Endothelial cell of umbilical vein (primary cell): ENCODE results near the gene EMP2. TPM values are rescaled to one million over a fixed set of nuclear protein-coding genes. Genes with fewer than 3 reads are reported as not detected.

Source experiments
- BruUV-seq: library from RNA; stranded (reverse); fragments of 400-500 nt; replicated peaks from 2 replicates; lab custom pipeline; 2021; lab: Mats Ljungman, UMichigan
- CTCF ChIA-PET: fragments of 300-600, 350-600 bp; sonication (Branson Sonifier 250); formaldehyde crosslinking; loops from one replicate; lab custom pipeline; 2021; ENCODE audit warnings: antibody characterized with exemption, inconsistent platforms; lab: Charles Lee
- POLR2A ChIA-PET: fragments of 300-600, 350-600 bp; sonication (Branson Sonifier 250); formaldehyde crosslinking; loops from one replicate; lab custom pipeline; 2021; ENCODE audit warnings: antibody characterized with exemption, inconsistent platforms; lab: Charles Lee
- DNase-seq: peaks from one replicate; pipeline ENCODE4 v3.0.0-alpha.2; 2011; ENCODE audit warnings: low read depth, low spot score
- FAIRE-seq: peaks from 2 replicates; lab custom pipeline; 2011; peaks lifted over from hg19 to GRCh38; lab: Jason Lieb, UNC
- H2AFZ ChIP-seq: 2 replicates; pipeline ENCODE4 v1.6.0; 2012; ENCODE audit warnings: low read depth, low read length, control low read depth, inconsistent platforms
- H3K27ac ChIP-seq: 2 replicates; pipeline ENCODE4 v1.5.1; 2011; ENCODE audit warnings: low read depth, mild to moderate bottlenecking, control low read depth, low read length, moderate library complexity; ENCODE audit not compliant: insufficient read depth
- H3K27me3 ChIP-seq, 2 experiments: 2 replicates each; pipeline versions ENCODE4 v1.6.0 to v1.6.1; 2011; ENCODE audit warnings: low read length in 2 of 2, mixed read lengths in 1 of 2; ENCODE audit not compliant: control insufficient read depth in 2 of 2, insufficient read depth in 2 of 2
- H3K36me3 ChIP-seq, 2 experiments: 2 replicates in 1 of 2; 3 replicates in 1 of 2; pipeline ENCODE4 v1.5.1; 2011; ENCODE audit warnings: low read length in 2 of 2, mild to moderate bottlenecking in 1 of 2, moderate library complexity in 1 of 2; ENCODE audit not compliant: control insufficient read depth in 2 of 2, insufficient read depth in 2 of 2; ENCODE audit errors: extremely low read depth in 1 of 2
- H3K4me1 ChIP-seq: 3 replicates; pipeline ENCODE4 v1.5.1; 2011; ENCODE audit warnings: mild to moderate bottlenecking, low read length; ENCODE audit not compliant: control insufficient read depth, insufficient read depth; ENCODE audit errors: extremely low read depth
- H3K4me2 ChIP-seq: 2 replicates; pipeline ENCODE4 v1.6.1; 2011; ENCODE audit warnings: low read length, control low read depth, mixed read lengths; ENCODE audit not compliant: insufficient read depth
- H3K4me3 ChIP-seq, 3 experiments: fragments of 200-600 bp in 1 of 3; sonication (generic), shearing (Covaris generic) in 1 of 3; replicated peaks in 1 of 3; 2 replicates each; pipeline ENCODE4 v1.5.1; 2011 to 2016; ENCODE audit warnings: control low read depth in 3 of 3, low read length in 3 of 3, mild to moderate bottlenecking in 2 of 3, inconsistent platforms in 1 of 3, low read depth in 1 of 3, moderate library complexity in 1 of 3; ENCODE audit not compliant: insufficient read depth in 1 of 3
- H3K79me2 ChIP-seq: 2 replicates; pipeline ENCODE4 v1.6.0; 2012; ENCODE audit warnings: low read length, inconsistent platforms; ENCODE audit not compliant: control insufficient read depth, insufficient read depth
- H3K9ac ChIP-seq: replicated peaks from 2 replicates; pipeline ENCODE3; 2011; ENCODE audit warnings: low read length, control low read depth; ENCODE audit not compliant: insufficient read depth; ENCODE audit errors: extremely low read depth
- H3K9me1 ChIP-seq: replicated peaks from 3 replicates; pipeline ENCODE4 v1.6.0; 2011; ENCODE audit warnings: mild to moderate bottlenecking, low read length; ENCODE audit not compliant: control insufficient read depth, insufficient read depth; ENCODE audit errors: extremely low read depth
- H3K9me3 ChIP-seq: replicated peaks from 2 replicates; pipeline ENCODE4 v1.5.1; 2012; ENCODE audit warnings: low read length, inconsistent platforms; ENCODE audit not compliant: control insufficient read depth, insufficient read depth
- H4K20me1 ChIP-seq: replicated peaks from 2 replicates; pipeline ENCODE3; 2011; ENCODE audit warnings: mild to moderate bottlenecking, low read length; ENCODE audit not compliant: control insufficient read depth, insufficient read depth; ENCODE audit errors: extremely low read depth
- EZH2 ChIP-seq: IDR thresholded peaks from 2 replicates; pipeline ENCODE4 v1.6.1; 2012; ENCODE audit warnings: borderline replicate concordance, low read depth, mild to moderate bottlenecking, moderate library complexity, low read length, inconsistent platforms; ENCODE audit not compliant: severe bottlenecking
- FOS ChIP-seq: IDR thresholded peaks from 2 replicates; pipeline ENCODE4 v1.6.1; 2011; ENCODE audit warnings: mild to moderate bottlenecking, low read length, moderate library complexity, borderline replicate concordance; ENCODE audit not compliant: insufficient read depth
- GATA2 ChIP-seq: IDR thresholded peaks from 2 replicates; pipeline ENCODE4 v1.7.0; 2011; ENCODE audit warnings: low read depth, mild to moderate bottlenecking, moderate library complexity, mixed read lengths, low read length; ENCODE audit not compliant: insufficient read length, insufficient read depth
- JUN ChIP-seq: IDR thresholded peaks from 2 replicates; pipeline ENCODE4 v1.6.1; 2011; ENCODE audit warnings: borderline replicate concordance, low read depth; ENCODE audit not compliant: insufficient read length, insufficient read depth
- MAX ChIP-seq: IDR thresholded peaks from 2 replicates; pipeline ENCODE4 v1.6.1; 2011; ENCODE audit not compliant: insufficient read depth, insufficient read length
- MYC ChIP-seq: IDR thresholded peaks from one replicate; pipeline ENCODE4 v1.6.1; 2011; ENCODE audit warnings: mild to moderate bottlenecking, low read depth, low read length
- POLR2A ChIP-seq: IDR thresholded peaks from 2 replicates; pipeline ENCODE4 v1.6.1; 2012; ENCODE audit warnings: low read depth, mild to moderate bottlenecking, control low read depth, low read length
- POLR2AphosphoS5 ChIP-seq: IDR thresholded peaks from 2 replicates; pipeline ENCODE4 v1.6.1; 2012; ENCODE audit warnings: low read depth, mild to moderate bottlenecking, control low read depth, low read length, moderate library complexity; ENCODE audit not compliant: insufficient read depth
- dilution Hi-C: fragments of 300-500 bp; cut with MboI; formaldehyde crosslinking; loops from one replicate; pipeline ENCODE4 v1.15.0; 2019; ENCODE audit warnings: low sequenced_read_pairs; ENCODE audit not compliant: extremely low pct_ligation_motif_present
- intact Hi-C: fragments of 100-400 bp; cut with micrococcal nuclease; formaldehyde crosslinking; loops from one replicate; pipeline ENCODE4 v1.10.0; 2022
- polyA plus RNA-seq, 4 experiments: library from polyadenylated mRNA; depleted of rRNA in 3 of 4; stranded (reverse) in 3 of 4; unstranded in 1 of 4; fragments of >200 nt; gene quantifications; 2 replicates each; pipeline versions ENCODE4 v1.2.1 to v1.2.3, GENCODE V29; 2011 to 2012; ENCODE audit warnings: missing spikeins in 1 of 4
- small RNA-seq: library from RNA; depleted of rRNA; stranded (forward); fragments of <200 nt; gene quantifications from one replicate; pipeline ENCODE3, GENCODE V24; 2012; ENCODE audit warnings: low replicate concordance, low read depth; ENCODE audit not compliant: insufficient read depth, insufficient read length
- total RNA-seq: library from RNA; stranded (reverse); gene quantifications from 2 replicates; pipeline ENCODE4 v1.2.3, GENCODE V29; 2021
- TF ChIP-seq, protein P1 (sequence below), 2 donors: IDR thresholded peaks; 1 replicate in 1 of 2; 2 replicates in 1 of 2; pipeline ENCODE4 v1.5.1; 2011; ENCODE audit warnings: low read length in 2 of 2, mild to moderate bottlenecking in 2 of 2, moderate library complexity in 2 of 2, control low read depth in 1 of 2, inconsistent platforms in 1 of 2, low read depth in 1 of 2; ENCODE audit not compliant: insufficient read depth in 1 of 2; ENCODE audit errors: extremely low read depth in 1 of 2

Gene EMP2
- total and polyA plus RNA-seq, 2 donors (not counting 3 experiments of a cell fraction or from before 2014, with no cell fraction given) = 19.0 to 25.5 TPM

DNA sequence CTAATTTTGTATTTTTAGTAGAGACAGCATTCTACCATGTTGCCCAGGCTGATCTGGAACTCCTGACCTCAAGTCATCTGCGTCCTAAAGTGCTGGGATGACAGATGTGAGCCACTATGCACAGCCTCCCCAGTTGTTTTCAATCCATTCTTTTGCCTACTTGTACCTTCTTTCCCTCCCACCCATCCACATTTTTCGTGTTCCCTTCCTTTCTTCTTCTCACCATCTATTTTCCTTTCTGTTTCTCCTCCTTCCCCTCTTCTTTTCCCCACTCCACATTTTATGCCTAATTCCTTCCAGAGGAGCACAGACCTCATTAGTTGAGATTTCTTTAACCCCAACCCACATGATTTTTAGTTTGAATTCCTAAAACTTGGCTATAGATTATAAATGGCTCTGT, 100.2 kb downstream of the EMP2 start:
- dilution Hi-C loops = no loop called here
- TF ChIP-seq MYC (no peak), FOS (no peak), EZH2 (no peak), GATA2 (no peak), MAX (no peak), POLR2A (no peak), JUN (no peak), POLR2AphosphoS5 (no peak)
- TF ChIP-seq, protein P1, sequence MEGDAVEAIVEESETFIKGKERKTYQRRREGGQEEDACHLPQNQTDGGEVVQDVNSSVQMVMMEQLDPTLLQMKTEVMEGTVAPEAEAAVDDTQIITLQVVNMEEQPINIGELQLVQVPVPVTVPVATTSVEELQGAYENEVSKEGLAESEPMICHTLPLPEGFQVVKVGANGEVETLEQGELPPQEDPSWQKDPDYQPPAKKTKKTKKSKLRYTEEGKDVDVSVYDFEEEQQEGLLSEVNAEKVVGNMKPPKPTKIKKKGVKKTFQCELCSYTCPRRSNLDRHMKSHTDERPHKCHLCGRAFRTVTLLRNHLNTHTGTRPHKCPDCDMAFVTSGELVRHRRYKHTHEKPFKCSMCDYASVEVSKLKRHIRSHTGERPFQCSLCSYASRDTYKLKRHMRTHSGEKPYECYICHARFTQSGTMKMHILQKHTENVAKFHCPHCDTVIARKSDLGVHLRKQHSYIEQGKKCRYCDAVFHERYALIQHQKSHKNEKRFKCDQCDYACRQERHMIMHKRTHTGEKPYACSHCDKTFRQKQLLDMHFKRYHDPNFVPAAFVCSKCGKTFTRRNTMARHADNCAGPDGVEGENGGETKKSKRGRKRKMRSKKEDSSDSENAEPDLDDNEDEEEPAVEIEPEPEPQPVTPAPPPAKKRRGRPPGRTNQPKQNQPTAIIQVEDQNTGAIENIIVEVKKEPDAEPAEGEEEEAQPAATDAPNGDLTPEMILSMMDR (IDR thresholded peaks at IDR 0.05; ENCODE audit: extremely low read depth in 1 of 2, insufficient read depth in 1 of 2, low read depth in 1 of 2, low read length in 2 of 2) = no peak

More for the DNA sequence above, 100.2 kb downstream of the EMP2 start:
- DNase-seq (no peak), FAIRE-seq (no peak)
- no peaks in the 10 kb centered on the region for H3K4me1 ChIP-seq
- H3K27me3 ChIP-seq = no peaks in the 10 kb centered on the region
- no peaks in the 10 kb centered on the region for H3K9me1 ChIP-seq
- no peak overlapping the region for H3K9ac ChIP-seq
- intact Hi-C loops = no loop called here
- no peaks in the 10 kb centered on the region for H4K20me1 ChIP-seq
- ChIA-PET CTCF (no interaction called here), POLR2A (no interaction called here)
- no peak overlapping the region for H3K4me2 ChIP-seq
- no peak overlapping the region for H2AFZ ChIP-seq
- no peaks in the 10 kb centered on the region for H3K36me3 ChIP-seq
- no TSS peak for BruUV-seq
- H3K4me3 ChIP-seq = no peak overlapping the region
- H3K9me3 ChIP-seq = no peaks in the 10 kb centered on the region
- H3K79me2 ChIP-seq = no peaks in the 10 kb centered on the region
- no peak overlapping the region for H3K27ac ChIP-seq

Small RNA genes within 50 kb of the gene (small RNA-seq; reads per million reads assigned to genes)
- gene RNU6-633P = not detected

Other genes starting within 250 kb of the EMP2 start
- 13.0 and 14.6 TPM in 2 replicates for gene ATF7IP2, start 194.5 kb downstream of the EMP2 start, total RNA-seq
- 8.1 and 9.7 TPM in 2 replicates for gene ATF7IP2, start 194.5 kb downstream of the EMP2 start, polyA plus RNA-seq
- not detected in 2 replicates for gene TEKT5, start 114.3 kb upstream of the EMP2 start, total RNA-seq
- 0.16 TPM in 1 of 2 replicates, not detected in the other for gene TEKT5, start 114.3 kb upstream of the EMP2 start, polyA plus RNA-seq
- gene NUBP1, start 163.2 kb upstream of the EMP2 start, total RNA-seq = 23.6 and 28.7 TPM in 2 replicates
- 27.9 and 30.8 TPM in 2 replicates for gene NUBP1, start 163.2 kb upstream of the EMP2 start, polyA plus RNA-seq
- not detected in 2 replicates for gene TVP23A, start 238.2 kb upstream of the EMP2 start, total RNA-seq
- gene TVP23A, start 238.2 kb upstream of the EMP2 start, polyA plus RNA-seq = not detected in 2 replicates